Measurements from ENCODE around the gene ACSBG1.

ACSBG1 gene

DNA sequence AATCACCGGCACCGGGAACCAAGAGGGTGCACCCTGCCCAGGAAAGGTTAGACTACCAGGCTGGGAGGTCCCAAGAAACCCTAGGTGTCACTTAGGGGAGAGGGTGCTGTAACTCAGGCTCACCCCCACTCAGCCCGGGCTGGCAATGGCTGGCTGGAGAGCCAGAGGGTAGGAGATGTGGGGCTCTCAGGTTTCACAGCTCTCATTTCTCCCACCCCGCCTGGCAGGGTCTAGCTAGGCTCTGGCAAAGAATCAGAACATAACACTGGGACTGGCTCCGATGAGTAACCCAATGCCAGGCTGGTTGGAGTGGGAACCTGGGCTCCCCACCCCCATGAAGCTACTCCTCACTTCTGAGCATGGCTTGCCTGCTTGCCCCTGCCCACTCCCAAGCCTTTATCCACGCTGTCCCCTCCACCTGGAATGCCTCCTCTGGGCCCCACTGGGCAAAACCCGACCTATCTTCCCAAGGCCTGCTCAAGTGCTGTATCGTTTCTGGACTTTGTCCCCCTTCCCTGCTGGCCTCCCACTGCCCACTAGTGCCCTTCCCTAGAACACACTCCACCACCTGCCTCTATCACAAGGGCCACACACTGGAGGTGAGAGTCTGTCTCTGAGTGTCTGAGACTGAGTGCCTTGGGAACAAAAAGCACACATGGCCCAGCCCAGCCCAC is 105.2 kb downstream of the ACSBG1 start:
- DNase-seq, result no peak

DNA sequence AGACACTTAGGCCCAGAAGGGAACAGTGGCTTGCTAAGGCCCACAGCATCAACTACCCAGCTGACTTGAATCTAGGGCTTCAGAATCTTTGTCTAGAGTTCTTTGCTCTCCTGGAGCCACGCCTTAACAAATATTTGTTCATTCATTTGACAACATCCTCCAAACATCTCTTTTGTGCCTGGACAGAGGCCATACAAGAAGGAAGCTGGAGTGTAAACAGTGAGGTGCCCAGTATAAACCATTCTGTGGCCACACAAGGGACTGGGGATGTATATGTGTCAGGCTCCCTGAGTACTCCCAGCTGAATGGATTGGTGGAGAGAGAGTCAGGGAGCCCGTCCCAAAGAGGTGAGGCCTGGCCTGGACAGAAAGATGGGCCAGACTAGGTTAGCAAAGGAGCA is 106.5 kb downstream of the ACSBG1 start:
- DNase-seq, result no peak

DNA sequence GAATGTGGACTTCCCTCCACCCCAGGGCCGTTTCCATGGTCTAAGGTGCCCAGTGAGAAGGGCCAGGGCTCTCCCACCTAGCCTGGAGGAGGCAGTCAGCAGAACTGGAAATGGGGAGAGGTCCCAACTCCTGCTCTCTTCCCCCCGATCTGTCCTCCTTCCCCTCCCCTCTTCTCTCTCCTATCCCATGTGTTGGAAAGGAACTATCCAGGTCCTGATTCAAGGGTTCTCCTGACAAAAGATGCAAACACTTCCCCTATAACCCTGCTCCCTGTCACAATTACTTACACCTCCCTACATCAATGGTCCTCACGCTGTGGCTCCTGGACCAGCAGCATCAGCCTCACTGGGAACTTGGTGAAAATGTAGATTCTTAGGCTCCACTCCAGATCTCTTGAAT is 109.1 kb downstream of the ACSBG1 start:
- no peak for DNase-seq

DNA sequence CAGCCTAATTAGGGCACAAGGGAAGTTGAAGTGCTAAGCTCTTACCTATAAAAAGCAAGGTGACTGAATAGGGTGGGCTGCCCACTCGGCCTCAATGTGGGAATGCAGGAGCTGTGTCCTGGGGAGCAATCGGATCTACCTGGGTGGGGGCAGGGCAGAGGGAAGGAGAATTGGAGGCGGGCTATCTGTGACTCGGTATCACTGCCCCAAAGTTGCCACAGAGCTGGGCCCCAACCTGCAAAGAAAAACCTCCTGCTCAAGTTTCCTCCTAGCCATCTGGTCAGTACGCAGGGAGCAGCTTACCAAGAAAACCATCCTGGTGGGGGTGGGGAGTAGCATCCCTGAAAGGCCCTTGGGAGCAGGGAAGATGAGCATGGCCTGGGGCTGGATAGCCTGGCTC is 113.8 kb downstream of the ACSBG1 start:
- DNase-seq, result no peak

Measured in NCI-H1694 (cell line).